ENCODE measurements around the gene IREB2.
A peak's percentile ranks its signal among the peaks of the same experiment; 100 is the strongest.
"Not testable (repeated sequence)": the region's sequence is repeated elsewhere in the genome, so short reads cannot be mapped to it uniquely, and the experiment has no call there.

The IREB2 gene

DNA sequence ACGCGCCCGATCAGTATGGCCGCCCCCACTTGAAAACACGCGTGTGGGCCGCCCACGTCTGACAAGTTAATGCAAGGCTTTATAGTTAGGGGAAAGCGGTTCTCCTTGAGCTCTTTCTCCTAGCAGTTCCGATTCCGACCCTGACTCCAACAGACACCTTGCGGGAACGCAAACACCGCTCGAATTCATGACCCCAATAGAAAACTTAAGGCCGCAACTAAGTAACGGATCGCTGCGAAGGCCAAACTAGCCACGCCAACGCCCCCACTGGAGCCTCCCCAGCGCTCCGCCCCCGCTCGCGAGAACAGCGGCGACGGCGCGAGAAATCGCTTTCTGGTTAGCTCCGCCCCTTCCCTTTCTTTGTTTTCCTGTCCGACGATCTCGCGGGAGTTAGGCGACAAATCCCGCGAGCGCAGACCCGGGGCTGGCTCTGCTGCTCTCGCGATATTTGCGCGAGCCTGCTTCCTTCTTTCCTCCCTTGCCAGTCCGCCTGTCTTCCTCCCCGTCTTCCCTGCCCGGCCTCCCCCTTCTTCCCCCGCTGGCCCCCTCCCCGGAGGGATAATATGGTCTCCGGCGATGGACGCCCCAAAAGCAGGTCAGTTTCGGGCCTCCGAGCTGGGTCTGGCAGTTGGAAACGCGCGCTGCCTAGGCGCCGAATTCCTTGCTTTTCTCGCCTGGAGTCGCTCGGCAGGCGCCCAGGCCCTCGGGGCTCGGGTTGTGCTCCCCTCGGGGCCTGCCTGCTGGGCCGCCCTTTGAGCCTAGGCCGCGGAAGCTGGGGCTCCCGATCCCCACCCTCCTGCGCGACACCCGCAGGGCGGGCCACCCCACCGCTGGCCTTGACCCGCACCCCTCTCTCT, at the start of gene IREB2:
TSS of gene IREB2 (plus strand) at position 455 of the 857 bp plus-strand sequence. CDS start at position 577, 122 bp downstream.
- peak; percentile 98 for DNase-seq

DNA sequence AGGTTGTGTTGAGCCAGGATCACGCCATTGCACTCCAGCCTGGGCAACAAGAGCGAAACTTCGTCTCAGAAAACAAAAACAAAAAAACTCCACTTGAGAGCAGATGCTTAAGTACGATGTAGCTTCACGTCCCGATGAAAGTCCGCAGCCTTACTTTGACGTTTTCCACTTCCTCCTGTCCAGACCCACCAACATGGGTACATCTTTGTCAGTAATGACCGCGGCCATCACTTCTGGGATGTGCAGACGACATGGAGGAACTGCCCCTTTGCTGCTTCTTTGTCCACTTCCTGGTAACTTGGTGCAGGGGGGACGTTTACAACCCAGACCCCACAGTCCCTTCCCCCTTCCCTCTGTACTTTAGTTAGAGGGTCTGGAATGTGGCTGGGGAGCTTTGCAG, 49.2 kb upstream of the IREB2 start:
- no peak for DNase-seq

DNA sequence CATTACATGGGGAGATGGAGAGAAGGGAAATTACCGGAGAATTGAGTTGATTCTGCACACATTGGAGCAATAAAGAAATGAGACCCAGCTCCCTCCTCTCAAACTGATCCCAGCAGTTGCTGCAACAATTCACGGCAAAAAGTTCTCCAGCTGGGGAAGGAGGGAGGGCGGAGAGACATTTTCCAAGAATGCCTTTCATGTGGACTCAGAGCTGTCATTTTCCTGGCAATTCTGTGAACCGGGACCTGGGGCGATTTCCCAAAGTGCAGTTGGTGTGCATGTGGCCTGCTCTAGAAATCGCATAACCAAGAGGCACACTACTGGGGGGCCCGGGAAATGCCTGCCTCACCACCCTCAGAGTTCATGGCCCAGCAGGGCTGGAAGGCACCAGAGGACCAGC, 48.7 kb upstream of the IREB2 start:
- DNase-seq: no peak

- DNase-seq: no peak
These were observed 48.3 kb upstream of the IREB2 start for GRCh38 chr15:78389738-78390137.

GRCh38 chr15:78390242-78390641, 47.8 kb upstream of the IREB2 start:
- no peak for DNase-seq

- DNase-seq: no peak
These were observed 47.2 kb upstream of the IREB2 start for GRCh38 chr15:78390826-78391225.

DNA sequence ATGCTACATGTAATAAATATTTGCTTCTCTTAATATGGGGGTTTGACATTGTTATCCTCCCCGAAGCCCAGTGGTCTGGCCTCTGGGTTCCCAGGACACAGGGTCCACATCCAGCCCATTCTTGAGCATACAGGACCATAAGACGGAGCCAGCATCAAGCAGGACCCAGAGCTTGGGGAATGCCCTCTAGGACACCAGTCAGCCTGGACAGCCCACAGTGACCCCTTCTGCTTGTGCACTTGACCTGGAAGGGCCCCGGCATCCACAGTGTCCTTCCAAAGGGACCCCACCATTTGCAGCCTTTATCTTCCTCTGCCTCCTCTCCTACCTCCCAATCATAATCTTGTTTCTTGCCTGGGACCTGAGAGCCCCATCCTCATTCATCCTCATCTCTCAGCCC, 46.2 kb upstream of the IREB2 start:
- no peak for DNase-seq

GRCh38 chr15:78392430-78392829, 45.6 kb upstream of the IREB2 start:
- DNase-seq: no peak

DNA sequence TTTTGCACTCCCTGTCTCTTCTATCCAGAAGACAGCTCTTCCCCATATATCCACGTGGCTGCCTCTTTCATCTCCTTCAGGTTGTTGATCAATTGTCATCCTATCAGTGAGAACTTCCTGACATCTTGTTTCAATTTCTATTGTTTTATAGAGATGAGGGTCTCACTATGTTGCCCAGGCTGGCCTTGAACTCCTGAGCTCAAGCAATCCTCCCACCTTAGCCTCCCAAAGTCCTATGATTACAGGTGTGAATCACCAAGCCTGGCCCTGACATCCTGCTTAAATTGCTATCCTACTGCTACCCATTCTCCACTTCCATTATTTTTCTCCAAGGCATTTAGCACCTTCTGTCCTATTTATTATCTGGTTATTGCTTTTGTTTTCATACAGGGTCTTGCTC, 44.9 kb upstream of the IREB2 start:
- DNase-seq: no peak

GRCh38 chr15:78394026-78394425, 44.0 kb upstream of the IREB2 start:
- DNase-seq: no peak

DNA sequence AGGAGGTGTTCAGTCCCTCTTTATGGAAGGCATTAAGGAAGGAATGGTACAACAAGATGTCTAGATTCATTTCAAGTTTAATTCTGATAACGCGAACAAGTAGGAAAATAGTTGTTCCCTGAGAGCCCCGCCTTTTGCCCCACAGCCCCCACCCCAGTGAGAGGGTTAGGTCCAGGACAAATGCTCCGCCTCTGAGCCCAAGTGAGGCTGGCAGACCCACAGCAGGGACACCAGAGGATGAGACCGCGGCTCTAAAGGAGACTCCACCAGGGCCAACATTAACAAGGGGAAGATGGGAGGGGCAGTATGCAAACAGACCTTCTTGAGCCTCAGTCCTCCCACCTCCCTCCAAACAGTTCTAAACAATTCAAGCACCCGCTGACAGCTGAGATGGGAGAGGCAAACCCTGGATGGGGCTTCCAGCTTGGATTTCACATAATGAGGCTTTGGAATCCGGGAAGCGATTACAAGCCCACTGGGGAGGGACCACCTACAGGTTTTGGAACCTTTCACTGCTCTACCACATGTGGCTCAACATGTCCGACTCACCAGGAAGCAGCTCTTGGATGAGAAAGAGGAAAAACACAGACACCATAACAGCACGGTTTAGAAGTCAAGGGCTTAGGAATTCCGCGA, 42.9 kb upstream of the IREB2 start:
- no peak for DNase-seq

- DNase-seq: no peak
These were observed 41.7 kb upstream of the IREB2 start for GRCh38 chr15:78396186-78396814.

- DNase-seq: no peak
These were observed 41.0 kb upstream of the IREB2 start for GRCh38 chr15:78396976-78397375.

DNA sequence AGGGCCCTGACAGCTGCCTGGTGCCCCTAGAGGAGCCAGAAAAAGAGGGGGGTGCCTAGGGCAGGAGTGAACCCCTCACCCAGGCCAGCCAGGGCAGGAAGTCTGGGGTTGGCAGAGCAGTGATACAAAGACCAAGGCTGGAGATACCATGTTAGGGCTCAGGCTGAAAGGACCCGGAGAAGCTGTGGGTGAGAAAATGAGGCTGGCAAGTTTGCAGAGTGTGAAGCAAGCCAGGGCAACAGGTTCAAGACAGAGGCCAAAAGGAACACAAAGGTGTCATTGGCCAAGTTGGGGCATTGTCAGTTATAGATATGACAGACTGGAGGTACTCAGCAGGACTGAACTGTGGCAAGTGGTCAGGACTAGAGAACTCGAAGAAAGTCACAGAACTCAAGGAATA, 40.6 kb upstream of the IREB2 start:
- DNase-seq: no peak

DNA sequence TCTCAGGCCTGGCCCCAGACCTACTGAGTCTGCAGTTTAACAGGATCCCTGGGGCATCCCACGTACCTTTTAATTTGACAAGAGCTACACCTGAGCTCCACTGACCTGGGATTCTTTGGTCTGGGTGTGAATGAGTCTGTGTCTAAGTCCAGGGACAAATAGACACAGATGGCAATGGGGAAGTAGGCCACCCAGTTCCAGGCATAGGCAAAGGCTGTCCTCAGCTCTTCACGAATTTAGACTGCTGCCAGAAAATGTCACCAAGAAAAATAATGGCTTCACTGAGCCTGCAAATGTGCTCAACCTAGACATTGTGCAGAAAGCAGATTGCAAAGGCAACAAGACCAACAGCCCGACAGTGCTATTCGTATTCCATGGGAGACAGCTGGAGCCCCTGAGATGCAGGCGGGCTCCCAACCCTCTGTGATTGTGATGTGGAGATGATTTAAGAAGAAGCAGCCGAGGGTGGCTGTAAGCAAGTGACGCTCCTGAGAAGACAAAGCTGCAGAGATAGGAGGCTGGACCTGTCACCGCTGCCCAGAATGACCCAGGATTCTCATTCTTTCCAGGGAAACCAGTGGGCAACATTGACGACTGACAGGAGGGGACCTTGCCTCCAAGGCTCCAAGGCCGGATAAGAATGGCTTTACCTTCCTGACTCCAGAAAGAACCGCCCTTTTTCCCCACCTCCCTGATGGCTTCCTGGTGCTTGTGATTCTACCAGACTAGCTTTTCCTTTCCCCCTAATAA, 39.8 kb upstream of the IREB2 start:
- DNase-seq: no peak

GRCh38 chr15:78399091-78399490, 38.9 kb upstream of the IREB2 start:
- DNase-seq: no peak

GRCh38 chr15:78402061-78402610, 35.9 kb upstream of the IREB2 start:
- DNase-seq: no peak

DNA sequence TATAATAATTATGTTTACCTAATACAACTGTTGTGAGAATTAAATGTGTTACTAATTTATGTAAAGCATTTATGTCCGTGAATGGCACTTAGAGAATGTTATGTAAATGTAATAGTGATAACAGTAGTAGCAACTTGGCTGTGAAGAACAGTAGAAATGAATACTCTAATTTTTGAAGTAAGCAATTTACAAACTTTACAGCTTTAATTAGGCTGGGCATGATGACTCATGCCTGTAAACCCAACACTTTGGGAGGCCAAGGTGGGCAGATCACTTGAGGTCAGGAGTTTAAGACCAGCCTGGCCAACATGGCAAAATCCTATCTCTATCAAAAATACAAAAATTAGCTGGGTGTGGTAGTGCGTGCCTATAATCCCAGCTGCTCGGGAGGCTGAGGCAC, 33.9 kb upstream of the IREB2 start:
- no peak for DNase-seq

- not testable (repeated sequence) for DNase-seq
These were observed 33.2 kb upstream of the IREB2 start for GRCh38 chr15:78404796-78405195.

GRCh38 chr15:78405336-78405924, 32.6 kb upstream of the IREB2 start:
- no peak for DNase-seq

DNA sequence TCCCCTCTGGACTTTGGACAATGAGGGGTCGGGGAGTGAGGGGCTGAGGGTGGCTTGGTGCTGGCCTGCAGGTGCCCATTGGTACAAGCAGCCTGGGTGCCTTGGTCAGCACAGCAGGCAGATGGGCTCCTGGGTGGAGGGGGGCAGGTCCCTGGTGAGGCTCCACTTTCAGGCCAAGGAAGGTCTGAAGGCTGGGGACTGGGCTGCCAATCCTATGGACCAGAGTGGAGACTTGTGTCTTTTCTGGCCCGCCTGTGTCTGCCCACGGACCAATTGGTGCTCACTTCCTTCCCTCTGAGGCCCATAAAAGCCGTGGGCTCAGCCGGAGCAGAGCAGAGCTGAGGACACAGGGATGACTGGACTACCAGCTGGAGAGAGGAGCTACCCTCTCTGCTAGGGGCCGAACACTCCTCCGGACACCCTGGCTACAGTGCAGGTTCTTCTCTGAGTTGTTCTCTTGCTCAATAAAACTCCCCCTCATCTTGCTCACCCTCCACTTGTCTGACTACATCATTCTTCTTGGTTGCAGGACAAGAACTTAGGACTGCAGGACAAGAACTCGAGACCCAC, 31.9 kb upstream of the IREB2 start:
- no peak for DNase-seq
